ENCODE results near the gene ERMP1.

The ERMP1 gene

DNA sequence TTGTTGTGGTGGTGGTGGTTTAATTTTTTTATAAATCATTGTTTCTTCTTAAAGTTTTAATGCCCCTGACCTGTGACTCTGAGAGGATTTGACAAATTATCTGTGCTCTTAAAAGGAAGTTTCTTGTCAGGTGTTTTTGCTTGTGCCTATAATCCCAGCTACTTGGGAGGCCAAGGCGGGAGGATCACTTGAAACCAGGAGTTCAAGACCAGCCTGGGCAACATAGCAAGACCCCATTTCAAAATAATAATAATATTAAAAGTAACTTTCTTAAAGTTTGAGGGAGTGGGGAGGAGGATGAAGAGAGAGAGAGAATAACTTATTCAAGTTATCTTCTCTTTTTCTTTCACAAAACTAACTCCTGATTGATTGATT lies 12.2 kb upstream of the ERMP1 start:
- H3K4me3 ChIP-seq (ENCODE audit: low read depth, low read length): no peak overlapping the region
- TF ChIP-seq, protein P1, sequence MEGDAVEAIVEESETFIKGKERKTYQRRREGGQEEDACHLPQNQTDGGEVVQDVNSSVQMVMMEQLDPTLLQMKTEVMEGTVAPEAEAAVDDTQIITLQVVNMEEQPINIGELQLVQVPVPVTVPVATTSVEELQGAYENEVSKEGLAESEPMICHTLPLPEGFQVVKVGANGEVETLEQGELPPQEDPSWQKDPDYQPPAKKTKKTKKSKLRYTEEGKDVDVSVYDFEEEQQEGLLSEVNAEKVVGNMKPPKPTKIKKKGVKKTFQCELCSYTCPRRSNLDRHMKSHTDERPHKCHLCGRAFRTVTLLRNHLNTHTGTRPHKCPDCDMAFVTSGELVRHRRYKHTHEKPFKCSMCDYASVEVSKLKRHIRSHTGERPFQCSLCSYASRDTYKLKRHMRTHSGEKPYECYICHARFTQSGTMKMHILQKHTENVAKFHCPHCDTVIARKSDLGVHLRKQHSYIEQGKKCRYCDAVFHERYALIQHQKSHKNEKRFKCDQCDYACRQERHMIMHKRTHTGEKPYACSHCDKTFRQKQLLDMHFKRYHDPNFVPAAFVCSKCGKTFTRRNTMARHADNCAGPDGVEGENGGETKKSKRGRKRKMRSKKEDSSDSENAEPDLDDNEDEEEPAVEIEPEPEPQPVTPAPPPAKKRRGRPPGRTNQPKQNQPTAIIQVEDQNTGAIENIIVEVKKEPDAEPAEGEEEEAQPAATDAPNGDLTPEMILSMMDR (IDR thresholded peaks at IDR 0.05; ENCODE audit: borderline replicate concordance, insufficient read depth, low read depth, low read length): no peak

DNA sequence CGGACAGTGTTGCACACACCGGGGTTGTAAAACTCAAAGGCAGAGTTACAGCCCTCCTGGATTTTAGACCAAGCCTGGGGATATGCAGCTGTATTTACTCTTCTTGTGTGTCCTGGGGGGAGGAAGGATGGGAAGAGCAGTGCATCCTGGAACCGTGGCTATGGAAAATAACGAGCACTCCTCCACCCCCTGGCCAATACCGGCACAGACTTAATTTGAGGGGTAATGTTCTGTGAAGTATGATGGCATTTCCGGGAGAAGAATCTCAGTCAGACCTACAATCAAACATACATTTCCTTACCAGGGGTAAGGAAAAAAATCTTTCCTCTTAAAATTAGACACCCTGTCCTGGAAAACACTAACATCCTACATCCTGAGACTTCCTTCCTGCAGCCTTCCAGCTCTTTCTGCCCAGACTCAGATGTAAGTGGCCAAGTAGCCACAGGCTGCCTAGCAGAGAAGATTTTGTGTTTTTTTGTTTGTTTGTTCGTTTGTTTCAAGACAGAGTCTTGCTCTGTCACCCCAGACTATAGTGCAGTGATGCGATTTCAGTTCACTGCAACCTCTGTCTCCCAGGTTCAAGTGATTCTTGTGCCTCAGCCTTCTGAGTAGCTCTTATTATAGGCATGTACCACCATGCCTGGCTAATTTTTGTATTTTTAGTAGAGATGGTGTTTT lies 11.0 kb upstream of the ERMP1 start:
- TF ChIP-seq, protein P1 (IDR thresholded peaks at IDR 0.05; ENCODE audit: borderline replicate concordance, insufficient read depth, low read depth, low read length): no peak
- H3K4me3 ChIP-seq (ENCODE audit: low read depth, low read length): no peak overlapping the region

DNA sequence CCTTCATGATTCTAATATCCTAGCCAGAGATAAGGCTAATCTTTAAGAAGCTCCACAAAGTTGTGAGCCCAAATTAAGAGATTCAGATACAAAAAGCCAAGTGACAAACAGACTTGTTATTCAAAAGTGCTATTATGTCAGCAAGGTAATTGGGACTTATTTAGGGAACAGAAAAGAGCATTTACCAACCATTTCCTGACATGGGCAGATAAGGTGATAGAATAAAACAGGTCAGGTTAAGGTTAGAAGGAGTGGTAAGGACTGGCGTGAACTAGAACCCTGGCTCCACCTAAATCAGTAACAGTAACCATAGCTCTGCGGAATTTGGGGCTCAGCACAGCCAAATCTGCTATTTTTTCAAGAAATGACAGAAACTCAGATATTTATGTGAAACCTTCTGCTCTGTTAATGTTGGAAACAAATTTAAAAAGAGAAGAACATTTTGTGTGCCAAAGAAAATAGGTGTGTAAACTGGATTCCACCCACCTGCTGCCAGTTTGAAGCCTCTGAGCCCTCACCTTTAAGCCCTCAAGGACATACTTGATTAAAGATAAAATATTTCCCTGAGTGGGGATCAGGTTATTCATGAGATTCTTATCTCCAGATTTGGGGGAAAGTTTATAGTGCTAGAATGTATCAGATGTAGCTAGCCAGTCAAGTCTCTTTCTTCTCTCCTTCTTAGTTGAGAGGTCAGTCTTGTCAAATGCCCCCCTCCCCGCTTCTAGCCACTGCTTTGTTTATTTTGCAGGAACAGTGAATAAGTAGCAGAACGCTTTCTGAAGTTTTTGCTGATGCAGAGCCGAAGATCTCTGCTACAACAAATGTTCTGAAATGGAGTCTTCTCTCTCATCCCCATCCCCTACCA lies 10.2 kb upstream of the ERMP1 start:
- no peak overlapping the region for H3K4me3 ChIP-seq (ENCODE audit: low read depth, low read length)

DNA sequence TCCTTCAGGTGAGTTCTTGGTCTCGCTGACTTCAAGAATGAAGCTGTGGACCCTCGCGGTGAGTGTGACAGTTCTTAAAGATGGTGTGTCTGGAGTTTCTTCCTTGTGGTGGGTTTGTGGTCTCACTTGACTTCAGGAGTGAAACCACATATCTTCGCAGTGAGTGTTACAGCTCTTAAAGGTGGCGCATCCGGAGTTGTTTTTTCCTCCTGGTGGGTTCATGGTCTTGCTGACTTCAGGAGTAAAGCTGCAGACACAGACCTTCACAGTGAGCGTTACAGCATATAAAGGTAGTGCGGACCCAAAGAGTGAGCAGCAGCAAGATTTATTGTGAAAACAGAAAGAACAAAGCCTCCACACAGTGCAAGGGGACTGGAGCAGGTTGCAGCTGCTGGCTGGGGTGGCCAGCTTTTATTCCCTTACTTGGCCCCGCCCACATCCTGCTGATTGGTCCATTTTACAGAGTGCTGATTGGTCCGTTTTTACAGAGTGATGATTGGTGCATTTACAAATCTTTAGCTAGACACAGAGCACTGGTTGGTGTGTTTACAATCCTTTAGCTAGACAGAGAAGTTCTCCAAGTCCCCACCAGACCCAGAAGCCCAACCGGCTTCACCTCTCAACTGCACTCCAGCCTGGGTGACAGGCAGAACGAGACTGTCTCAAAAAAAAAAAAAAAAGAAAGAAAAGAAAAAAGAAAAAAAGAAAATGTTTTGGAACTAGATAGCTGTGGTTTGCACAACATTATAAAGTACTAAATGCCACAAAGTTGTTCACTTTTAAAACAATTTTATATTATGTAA lies 9.1 kb upstream of the ERMP1 start:
- TF ChIP-seq, protein P1 (IDR thresholded peaks at IDR 0.05; ENCODE audit: borderline replicate concordance, insufficient read depth, low read depth, low read length): no peak
- H3K4me3 ChIP-seq (ENCODE audit: low read depth, low read length): no peak overlapping the region

More for the DNA sequence above, 10.2 kb upstream of the ERMP1 start:
- TF ChIP-seq, protein P1 (IDR thresholded peaks at IDR 0.05; ENCODE audit: borderline replicate concordance, insufficient read depth, low read depth, low read length): no peak

DNA sequence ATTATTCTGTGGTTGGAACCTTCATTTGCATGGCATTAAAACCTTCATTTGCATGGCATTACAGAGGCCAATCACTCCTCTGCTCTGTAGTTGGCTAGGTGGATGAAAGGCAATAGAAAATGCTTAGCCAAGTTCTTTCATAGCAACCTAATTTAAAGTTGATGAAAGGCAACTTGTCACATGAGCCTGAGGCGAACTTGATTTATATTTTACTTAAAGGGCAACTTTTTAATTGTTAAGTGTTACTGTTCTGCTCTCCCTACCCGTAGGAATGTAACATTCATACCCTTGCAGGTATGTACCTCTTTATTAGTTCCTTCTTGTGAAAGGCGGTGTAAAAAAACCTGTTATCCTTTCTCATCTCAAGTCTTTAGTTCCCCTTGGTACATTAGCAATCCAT lies 7.9 kb upstream of the ERMP1 start:
- TF ChIP-seq, protein P1 (IDR thresholded peaks at IDR 0.05; ENCODE audit: borderline replicate concordance, insufficient read depth, low read depth, low read length): no peak
- no peak overlapping the region for H3K4me3 ChIP-seq (ENCODE audit: low read depth, low read length)

DNA sequence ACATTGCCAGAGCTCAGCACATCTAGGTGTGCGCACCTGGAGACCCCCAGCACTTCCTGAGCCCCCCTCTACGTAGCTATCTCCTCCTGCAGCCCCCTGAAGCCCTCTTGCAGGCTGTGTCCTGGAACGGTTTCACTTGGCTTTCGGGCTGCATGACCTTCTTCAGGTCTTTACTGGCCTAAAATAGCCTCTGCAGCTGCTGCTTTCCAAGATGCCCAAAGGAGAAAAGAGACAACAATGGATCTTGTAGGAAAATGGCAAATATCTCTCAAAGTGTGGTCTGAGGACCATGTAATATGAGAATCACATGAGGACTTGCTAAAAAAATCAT lies 6.6 kb upstream of the ERMP1 start:
- H3K4me3 ChIP-seq (ENCODE audit: low read depth, low read length): no peak overlapping the region
- TF ChIP-seq, protein P1 (IDR thresholded peaks at IDR 0.05; ENCODE audit: borderline replicate concordance, insufficient read depth, low read depth, low read length): no peak
